ENCODE measurements around the gene ITGB5.

GRCh38 chr3:124873226-124873625 is 13.9 kb downstream of the ITGB5 start:
- TF ChIP-seq TP53 (CRISPR knock-in tag; IDR thresholded peaks at IDR 0.05) (no peak), CTCF (IDR thresholded peaks at IDR 0.05) (no peak)
